Measurements from ENCODE around the gene CAPN2. TPM values are rescaled to one million over a fixed set of nuclear protein-coding genes. Genes with fewer than 3 reads are reported as not detected.

The CAPN2 gene
- total RNA-seq, 2 donors from 2014 or later: 235 to 258 TPM

DNA sequence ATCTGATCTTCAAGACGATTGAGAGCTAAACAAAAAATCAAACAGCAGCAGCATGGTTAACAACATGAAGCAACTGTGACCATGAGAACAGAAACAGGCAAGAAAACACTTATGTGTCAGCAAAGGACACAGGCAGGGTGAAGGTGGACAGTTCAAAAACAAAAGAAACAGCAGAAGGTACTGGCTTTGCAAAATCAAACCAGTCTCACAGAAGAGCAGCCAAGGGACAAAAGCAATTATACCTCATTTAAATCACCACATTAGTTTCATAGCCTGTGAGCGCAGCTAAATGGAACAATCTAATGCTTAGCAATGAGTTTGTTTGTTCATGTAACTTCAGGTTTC is 59.1 kb downstream of the CAPN2 start:
- peak overlapping the region; percentile 18 for H3K4me3 ChIP-seq
- H3K27me3 ChIP-seq (replicated peaks; ENCODE audit: insufficient read depth): no peaks in the 10 kb centered on the region
- peaks cover 39% of the 10 kb centered on the region for H3K36me3 ChIP-seq
- TF ChIP-seq, protein P1, sequence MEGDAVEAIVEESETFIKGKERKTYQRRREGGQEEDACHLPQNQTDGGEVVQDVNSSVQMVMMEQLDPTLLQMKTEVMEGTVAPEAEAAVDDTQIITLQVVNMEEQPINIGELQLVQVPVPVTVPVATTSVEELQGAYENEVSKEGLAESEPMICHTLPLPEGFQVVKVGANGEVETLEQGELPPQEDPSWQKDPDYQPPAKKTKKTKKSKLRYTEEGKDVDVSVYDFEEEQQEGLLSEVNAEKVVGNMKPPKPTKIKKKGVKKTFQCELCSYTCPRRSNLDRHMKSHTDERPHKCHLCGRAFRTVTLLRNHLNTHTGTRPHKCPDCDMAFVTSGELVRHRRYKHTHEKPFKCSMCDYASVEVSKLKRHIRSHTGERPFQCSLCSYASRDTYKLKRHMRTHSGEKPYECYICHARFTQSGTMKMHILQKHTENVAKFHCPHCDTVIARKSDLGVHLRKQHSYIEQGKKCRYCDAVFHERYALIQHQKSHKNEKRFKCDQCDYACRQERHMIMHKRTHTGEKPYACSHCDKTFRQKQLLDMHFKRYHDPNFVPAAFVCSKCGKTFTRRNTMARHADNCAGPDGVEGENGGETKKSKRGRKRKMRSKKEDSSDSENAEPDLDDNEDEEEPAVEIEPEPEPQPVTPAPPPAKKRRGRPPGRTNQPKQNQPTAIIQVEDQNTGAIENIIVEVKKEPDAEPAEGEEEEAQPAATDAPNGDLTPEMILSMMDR (IDR thresholded peaks at IDR 0.05): no peak
- peak; percentile 26 for ATAC-seq (ENCODE audit: insufficient number of reproducible peaks, low FRiP score, low read depth)
- DNase-seq (ENCODE audit: low spot score): no peak
- H3K4me1 ChIP-seq (ENCODE audit: control insufficient read depth in 1 of 2, low read depth in 2 of 2): peaks cover 24 to 41% of the 10 kb centered on the region in 2 donors
- peak overlapping the region; percentile 37 to 70 for H3K27ac ChIP-seq
- H3K9me3 ChIP-seq: no peaks in the 10 kb centered on the region

DNA sequence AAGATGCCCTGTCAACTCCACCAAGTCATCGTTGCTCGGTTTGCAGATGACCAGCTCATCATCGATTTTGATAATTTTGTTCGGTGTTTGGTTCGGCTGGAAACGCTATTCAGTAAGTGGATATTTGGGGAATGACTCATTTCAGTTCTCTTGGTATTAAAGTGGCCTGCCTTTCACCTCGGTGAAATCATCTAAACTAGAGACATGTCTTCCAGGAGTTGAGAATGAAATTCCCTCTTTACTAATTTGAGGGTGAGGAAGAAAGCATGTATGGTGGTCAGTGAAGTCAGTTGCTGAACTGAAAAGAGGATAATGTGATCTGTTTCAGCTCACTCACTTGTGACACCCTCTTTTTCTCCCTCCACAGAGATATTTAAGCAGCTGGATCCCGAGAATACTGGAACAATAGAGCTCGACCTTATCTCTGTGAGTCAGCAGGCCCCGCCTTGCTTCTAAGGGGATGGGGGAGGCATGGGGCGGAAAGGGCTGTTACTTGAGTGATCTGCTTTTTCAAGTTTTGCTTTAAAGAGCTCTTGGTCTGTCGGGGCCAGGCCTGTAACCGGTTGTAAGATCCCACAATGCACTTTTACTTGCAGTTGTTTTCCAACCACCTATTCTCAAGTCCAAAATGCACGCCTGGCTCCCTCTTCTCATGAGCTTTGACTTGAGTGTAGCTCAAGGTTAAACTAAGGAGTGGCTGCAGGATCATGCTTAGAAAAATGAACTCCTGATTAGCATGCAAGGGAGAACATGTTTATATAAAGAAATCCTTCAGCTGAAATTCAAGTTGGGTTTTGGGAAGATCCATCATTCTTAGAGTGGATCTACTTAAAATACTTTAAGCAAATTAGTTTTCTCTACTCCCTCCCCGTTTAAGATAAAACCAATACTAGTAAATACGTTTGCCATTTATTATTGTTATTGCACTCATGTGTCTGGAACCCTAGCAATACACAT is 59.8 kb downstream of the CAPN2 start:
- Histone ChIP-seq H3K36me3 (peaks cover 41% of the 10 kb centered on the region), H3K27ac (peak overlapping the region; percentile 37 to 70), H3K4me1 (ENCODE audit: control insufficient read depth in 1 of 2, low read depth in 2 of 2) (peaks cover 26 to 43% of the 10 kb centered on the region in 2 donors), H3K27me3 (replicated peaks; ENCODE audit: insufficient read depth) (no peaks in the 10 kb centered on the region), H3K4me3 (peak overlapping the region; percentile 18), H3K9me3 (no peaks in the 10 kb centered on the region)
- DNase-seq (ENCODE audit: low spot score): peak; percentile 32
- TF ChIP-seq, protein P1 (IDR thresholded peaks at IDR 0.05): no peak
- ATAC-seq (ENCODE audit: insufficient number of reproducible peaks, low FRiP score, low read depth): peak; percentile 61

DNA sequence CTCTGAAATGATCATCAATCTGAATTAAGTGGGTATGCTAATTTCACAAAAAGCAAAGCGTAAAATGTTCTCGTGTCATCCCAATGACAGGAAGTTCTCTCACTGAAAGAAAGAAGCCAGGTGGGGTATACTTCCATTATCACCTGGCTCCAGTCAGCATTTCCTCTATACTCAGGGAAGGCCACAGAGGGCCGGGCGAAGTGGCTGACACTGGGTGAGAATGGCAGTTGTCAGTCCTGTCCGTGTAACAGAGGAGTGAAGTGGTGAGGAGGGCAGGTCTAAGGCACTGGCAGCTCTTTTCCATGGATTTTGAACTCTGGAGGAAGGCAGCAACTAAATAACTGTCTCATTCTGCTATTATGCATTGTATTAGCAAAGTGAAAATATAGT is 60.4 kb downstream of the CAPN2 start:
- Histone ChIP-seq H3K9me3 (no peaks in the 10 kb centered on the region), H3K36me3 (peaks cover 44% of the 10 kb centered on the region), H3K27ac (peak overlapping the region; percentile 37 to 70), H3K27me3 (replicated peaks; ENCODE audit: insufficient read depth) (no peaks in the 10 kb centered on the region), H3K4me1 (ENCODE audit: control insufficient read depth in 1 of 2, low read depth in 2 of 2) (peaks cover 26 to 43% of the 10 kb centered on the region in 2 donors), H3K4me3 (no peak overlapping the region)
- ATAC-seq (ENCODE audit: insufficient number of reproducible peaks, low FRiP score, low read depth) (no peak), DNase-seq (ENCODE audit: low spot score) (no peak)
- TF ChIP-seq, protein P1 (IDR thresholded peaks at IDR 0.05): no peak

DNA sequence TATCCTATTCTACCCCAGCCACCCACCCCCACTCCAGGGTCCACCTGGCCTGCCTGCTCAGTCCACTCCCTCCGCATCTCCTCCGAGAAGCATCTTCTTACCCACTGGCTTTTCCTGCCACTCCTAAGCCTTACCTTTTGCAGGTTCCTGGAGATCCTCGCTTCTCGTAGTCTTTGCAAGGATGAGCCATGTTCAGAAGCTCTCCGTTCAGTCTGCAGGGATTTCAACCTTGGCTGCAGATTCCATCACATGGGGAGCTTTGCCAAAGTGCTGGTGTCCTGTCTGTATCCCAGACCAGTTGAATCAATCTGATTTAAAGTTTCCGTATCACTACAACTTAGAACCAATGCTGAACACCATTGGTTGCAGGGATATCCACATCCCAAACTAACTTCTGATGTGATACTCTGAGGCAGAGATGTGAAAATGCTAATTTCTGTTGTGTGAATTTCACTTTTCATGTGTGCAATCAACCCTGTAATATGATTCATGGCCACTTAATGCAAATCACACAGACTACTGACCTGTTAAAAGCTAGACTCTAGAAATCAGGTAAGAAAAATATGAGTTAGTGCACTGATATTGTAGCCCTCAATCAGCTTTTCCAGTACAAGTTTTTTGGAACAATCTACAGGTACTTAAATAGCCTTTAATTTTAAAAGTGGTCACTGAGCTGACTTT is 61.9 kb downstream of the CAPN2 start:
- H3K36me3 ChIP-seq: peaks cover 45% of the 10 kb centered on the region
- TF ChIP-seq, protein P1 (IDR thresholded peaks at IDR 0.05): no peak
- H3K27me3 ChIP-seq (replicated peaks; ENCODE audit: insufficient read depth): no peaks in the 10 kb centered on the region
- DNase-seq (ENCODE audit: low spot score) (no peak), ATAC-seq (ENCODE audit: insufficient number of reproducible peaks, low FRiP score, low read depth) (no peak)
- no peak overlapping the region for H3K4me3 ChIP-seq
- H3K27ac ChIP-seq: peak overlapping the region in 1 of 2 donors; percentile 58
- peaks cover 26 to 43% of the 10 kb centered on the region in 2 donors for H3K4me1 ChIP-seq (ENCODE audit: control insufficient read depth in 1 of 2, low read depth in 2 of 2)
- no peaks in the 10 kb centered on the region for H3K9me3 ChIP-seq

DNA sequence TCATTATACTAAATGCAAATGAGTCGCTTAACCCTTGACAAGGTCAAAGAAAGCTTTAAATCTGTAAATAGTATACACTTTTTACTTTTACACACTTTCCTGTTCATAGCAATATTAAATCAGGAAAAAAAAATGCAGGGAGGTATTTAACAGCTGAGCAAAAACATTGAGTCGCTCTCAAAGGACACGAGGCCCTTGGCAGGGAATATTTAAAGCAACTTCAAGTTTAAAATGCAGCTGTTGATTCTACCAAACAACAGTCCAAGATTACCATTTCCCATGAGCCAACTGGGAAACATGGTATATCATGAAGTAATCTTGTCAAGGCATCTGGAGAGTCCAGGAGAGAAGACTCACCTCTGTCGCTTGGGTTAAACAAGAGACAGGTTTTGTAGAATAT is 62.7 kb downstream of the CAPN2 start:
- no peaks in the 10 kb centered on the region for H3K27me3 ChIP-seq (replicated peaks; ENCODE audit: insufficient read depth)
- H3K27ac ChIP-seq: peak overlapping the region in 1 of 2 donors; percentile 58
- TF ChIP-seq, protein P1 (IDR thresholded peaks at IDR 0.05): no peak
- H3K4me3 ChIP-seq: no peak overlapping the region
- no peak for DNase-seq (ENCODE audit: low spot score)
- ATAC-seq (ENCODE audit: insufficient number of reproducible peaks, low FRiP score, low read depth): no peak
- H3K4me1 ChIP-seq (ENCODE audit: control insufficient read depth in 1 of 2, low read depth in 2 of 2): peaks cover 26 to 43% of the 10 kb centered on the region in 2 donors
- H3K9me3 ChIP-seq: no peaks in the 10 kb centered on the region
- peaks cover 38% of the 10 kb centered on the region for H3K36me3 ChIP-seq

All from thoracic aorta (tissue), 2 donors.